ENCODE measurements around the gene SLC66A1. TPM values are rescaled to one million over a fixed set of nuclear protein-coding genes. Genes with fewer than 3 reads are reported as not detected.
A peak's percentile ranks its signal among the peaks of the same experiment; 100 is the strongest.

Gene SLC66A1
- total RNA-seq, 1 experiment from 2014 or later = 22.5 TPM

DNA sequence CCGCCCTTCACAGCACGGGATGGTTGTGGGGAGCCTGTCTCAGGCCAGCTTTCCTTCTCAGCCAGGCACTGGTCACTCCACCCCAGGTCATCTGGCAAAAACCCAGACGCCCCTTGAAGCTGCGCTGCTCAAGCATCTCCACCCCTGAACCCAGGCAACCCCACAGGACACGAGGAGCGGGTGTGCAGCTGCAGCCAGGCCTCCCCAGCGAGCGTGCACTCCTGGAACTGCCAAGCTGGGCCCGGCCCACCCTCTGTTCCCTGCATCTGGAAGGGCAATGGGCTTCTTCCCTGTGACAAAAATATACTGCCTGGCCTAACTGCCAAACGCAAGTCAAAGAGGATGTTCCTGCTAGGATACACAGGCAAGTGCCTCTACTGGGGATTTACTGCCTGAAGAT, 39.7 kb downstream of the SLC66A1 start:
- Histone ChIP-seq H2BK120ac (ENCODE audit: low read depth, low read length, poor library complexity, severe bottlenecking) (no peak overlapping the region), H3K4me1 (ENCODE audit: insufficient read depth, low read length) (0 out of 2 replicates have a peak, but pooled peaks cover 3% of the 10 kb centered on the region), H3K4me2 (ENCODE audit: insufficient read depth, insufficient read length, low read length) (no peak overlapping the region), H3K27ac (ENCODE audit: insufficient read length, low read depth, low read length) (no peak overlapping the region), H3K4ac (ENCODE audit: low read depth, low read length) (no peak overlapping the region), H3K18ac (ENCODE audit: insufficient read length, low read depth, low read length) (no peak overlapping the region), H3T11ph (ENCODE audit: low read length) (no peak overlapping the region), H3K79me2 (ENCODE audit: insufficient read depth, low read length) (no peaks in the 10 kb centered on the region), H3K9ac (ENCODE audit: extremely low read depth, insufficient read length, low read length) (no peak overlapping the region), H2AFZ (ENCODE audit: low read length) (no peak overlapping the region), H3K14ac (ENCODE audit: insufficient read depth, low read length) (no peak overlapping the region), H4K8ac (replicated peaks; ENCODE audit: insufficient read length, low read depth, low read length) (no peak overlapping the region), H4K5ac (ENCODE audit: insufficient read length, low read depth, low read length) (no peak overlapping the region), H3K79me1 (ENCODE audit: insufficient read depth, low read depth, low read length, poor library complexity, severe bottlenecking) (no peaks in the 10 kb centered on the region), H2BK20ac (ENCODE audit: low read depth, low read length, poor library complexity, severe bottlenecking) (no peak overlapping the region), H3K27me3 (ENCODE audit: insufficient read depth, low read length) (no peaks in the 10 kb centered on the region), H4K20me1 (ENCODE audit: control insufficient read depth, insufficient read depth, insufficient read length) (no peaks in the 10 kb centered on the region), H3K56ac (ENCODE audit: insufficient read length, low read depth, low read length) (no peak overlapping the region), H2AK5ac (ENCODE audit: insufficient read length, low read length) (no peak overlapping the region), H4K91ac (ENCODE audit: insufficient read length, low read depth, low read length) (no peak overlapping the region), H3K23ac (ENCODE audit: insufficient read length, low read depth, low read length) (no peak overlapping the region), H3K9me3 (ENCODE audit: control insufficient read depth, low read depth, low read length) (no peaks in the 10 kb centered on the region), H2BK15ac (ENCODE audit: low read depth, low read length) (no peak overlapping the region), H2BK5ac (ENCODE audit: insufficient read length, low read length) (no peak overlapping the region), H3K23me2 (ENCODE audit: insufficient read length, low read depth, low read length, poor library complexity, severe bottlenecking) (no peaks in the 10 kb centered on the region), H2BK12ac (ENCODE audit: insufficient read length, low read depth, low read length) (no peak overlapping the region)
- Mint-ChIP-seq H3K36me3 (ENCODE audit: insufficient read depth in 1 of 3, low read depth in 3 of 3) (peaks cover 33 to 67% (median 61%) of the 10 kb centered on the region in 3 experiments), H3K9me3 (no peaks in the 10 kb centered on the region), H3K27me3 (ENCODE audit: low read depth) (no peaks in the 10 kb centered on the region; the same call in none of the 2 replicates), H3K27ac (peak overlapping the region; percentile 31 to 53 (median 52); a peak in 3 of 7 replicates), H3K4me3 (no peak overlapping the region), H3K4me1 (peaks cover 22 to 32% of the 10 kb centered on the region in 2 experiments)
- no peak for DNase-seq
- no CpG with 5 or more reads among the region's 10 CpGs for whole genome bisulfite sequencing (ENCODE audit: extremely low coverage, insufficient read length, low lambda C conversion rate)
- TF ChIP-seq CTCF (conservative IDR thresholded peaks at IDR 0.05) = no peak
